K562 (cell line): ENCODE results near the gene BCAN. TPM values are rescaled to one million over a fixed set of nuclear protein-coding genes. Genes with fewer than 3 reads are reported as not detected.

ENCODE experiments used
- CBFA2T3 ChIP-seq: fragments of 450-650 bp; IDR thresholded peaks from 2 replicates; pipeline ENCODE4 v1.6.1; 2017
- CCAR2 ChIP-seq: fragments of 200-400 bp; formaldehyde crosslinking; IDR thresholded peaks from 2 replicates; pipeline ENCODE4 v1.6.1; 2017; ENCODE audit warnings: mild to moderate bottlenecking, low read depth, low read length
- E2F6 ChIP-seq, 2 experiments: IDR thresholded peaks; 2 replicates each; pipeline ENCODE4 v1.6.1; 2011; ENCODE audit warnings: borderline replicate concordance in 1 of 2, control low read depth in 1 of 2, low read depth in 1 of 2, low read length in 1 of 2, mild to moderate bottlenecking in 1 of 2, mixed read lengths in 1 of 2, moderate library complexity in 1 of 2; ENCODE audit not compliant: insufficient read depth in 1 of 2, insufficient read length in 1 of 2, poor library complexity in 1 of 2, severe bottlenecking in 1 of 2; ENCODE audit errors: extremely low read depth in 1 of 2
- ETV5 ChIP-seq: sonication (generic); formaldehyde crosslinking; IDR thresholded peaks from 2 replicates; pipeline ENCODE4 v1.4.0; 2020; ENCODE audit warnings: low read depth, mild to moderate bottlenecking, missing genetic modification reagents
- JUNB ChIP-seq: fragments of 450-650 bp; formaldehyde crosslinking; conservative IDR thresholded peaks from 2 replicates; pipeline ENCODE4 v1.4.0; 2020; ENCODE audit warnings: mild to moderate bottlenecking
- LEF1 ChIP-seq: fragments of 450-650 bp; IDR thresholded peaks from 2 replicates; pipeline ENCODE4 v1.6.1; 2016; ENCODE audit warnings: mild to moderate bottlenecking
- MTA3 ChIP-seq: fragments of 450-650 bp; formaldehyde crosslinking; IDR thresholded peaks from 2 replicates; pipeline ENCODE4 v1.6.1; 2017; ENCODE audit warnings: mild to moderate bottlenecking, borderline replicate concordance
- MYC ChIP-seq, 2 experiments: fragments of 250-450 bp in 1 of 2; sonication (Bioruptor Pico) in 1 of 2; IDR thresholded peaks; 2 replicates each; pipeline versions ENCODE4 v1.5.1 to v1.6.1; 2012 to 2021; ENCODE audit warnings: low read depth in 2 of 2, borderline replicate concordance in 1 of 2, improper control_type of control experiment in 1 of 2, low read length in 1 of 2, mild to moderate bottlenecking in 1 of 2, moderate library complexity in 1 of 2
- PHB2 ChIP-seq: fragments of 450-650 bp; IDR thresholded peaks from 2 replicates; pipeline ENCODE4 v1.6.1; 2017; ENCODE audit warnings: low read depth
- RNF219 ChIP-seq: fragments of 250-450 bp; sonication (Bioruptor Pico); IDR thresholded peaks from 2 replicates; pipeline ENCODE4 v1.5.0; 2022; ENCODE audit warnings: mild to moderate bottlenecking
- SMAD3 ChIP-seq: fragments of 450-650 bp; formaldehyde crosslinking; conservative IDR thresholded peaks from 2 replicates; pipeline ENCODE4 v1.4.0; 2020; ENCODE audit warnings: mild to moderate bottlenecking
- STAT5A ChIP-seq: IDR thresholded peaks from 2 replicates; pipeline ENCODE4 v1.6.1; 2012; ENCODE audit warnings: low read length, inconsistent platforms, borderline replicate concordance
- THRB ChIP-seq: fragments of 450-650 bp; formaldehyde crosslinking; conservative IDR thresholded peaks from 2 replicates; pipeline ENCODE4 v1.4.0; 2022; ENCODE audit warnings: mild to moderate bottlenecking, missing genetic modification characterization
- YBX1 ChIP-seq: fragments of 450-650 bp; IDR thresholded peaks from 2 replicates; pipeline ENCODE4 v1.7.1; 2016; ENCODE audit warnings: mild to moderate bottlenecking
- ZBTB2 ChIP-seq: fragments of 450-650 bp; IDR thresholded peaks from 2 replicates; pipeline ENCODE4 v1.6.1; 2016; ENCODE audit warnings: antibody characterized with exemption
- ZNF133 ChIP-seq: fragments of 250-450 bp; sonication (Bioruptor Pico); IDR thresholded peaks from 2 replicates; pipeline ENCODE4 v1.4.0; 2020; ENCODE audit warnings: mild to moderate bottlenecking
- ZNF143 ChIP-seq: sonication (generic); formaldehyde crosslinking; IDR thresholded peaks from 2 replicates; pipeline ENCODE4 v1.9.0; 2022; ENCODE audit warnings: mild to moderate bottlenecking, missing genetic modification reagents
- ZNF316 ChIP-seq: fragments of 450-650 bp; IDR thresholded peaks from 2 replicates; pipeline ENCODE4 v1.6.1; 2016
- ZNF561 ChIP-seq: fragments of 450-650 bp; formaldehyde crosslinking; conservative IDR thresholded peaks from 2 replicates; pipeline ENCODE4 v1.4.0; 2020; ENCODE audit warnings: mild to moderate bottlenecking, moderate library complexity
- polyA plus RNA-seq, 8 experiments: library from polyadenylated mRNA; depleted of rRNA in 4 of 8; stranded (reverse) in 5 of 8; unstranded in 3 of 8; fragments of >200 nt; fragmentation: Nextera tagmentation in 2 of 8; fragmentation: Illumina TruSeq in 1 of 8; extraction: Ambion mirVana in 2 of 8; extraction: Trizol in 1 of 8; gene quantifications; 2 replicates each; pipeline versions ENCODE4 v1.2.1 to v1.2.3, GENCODE V29; 2011 to 2014; ENCODE audit warnings: inconsistent platforms in 1 of 8, missing spikeins in 1 of 8
- total RNA-seq, 7 experiments: library from RNA; depleted of rRNA in 6 of 7; stranded (reverse); fragments of >200 nt in 6 of 7; fragmentation: Illumina TruSeq in 2 of 7; extraction: Trizol in 2 of 7; gene quantifications; 2 replicates each; pipeline versions ENCODE4 v1.2.1 to v1.2.3, GENCODE V29; 2011 to 2021; ENCODE audit warnings: low replicate concordance in 1 of 7
- TF ChIP-seq, protein P1 (sequence below): fragments of 200-800 bp; sonication (Bioruptor generic); IDR thresholded peaks from 2 replicates; pipeline ENCODE4 v1.6.1; 2017; ENCODE audit warnings: missing genetic modification characterization, missing compliant biosample characterization

The BCAN gene
- total and polyA plus RNA-seq, 9 of the 15 experiments (the other 6 are each of a cell fraction or from before 2014, with no cell fraction given): 0.04 to 0.33 (median 0.14) TPM; not detected in 5

GRCh38 chr1:156689035-156689952 lies 47.4 kb downstream of the BCAN start (continued):
- TF ChIP-seq YBX1 (no peak), ZNF133 (no peak), SMAD3 (CRISPR knock-in tag) (no peak), ZNF316 (no peak), STAT5A (no peak), LEF1 (no peak), PHB2 (no peak; the same call in 1 of the 2 replicates), ETV5 (CRISPR knock-in tag) (no peak), CCAR2 (no peak), MTA3 (peak; percentile 84; the same call in 1 of the 2 replicates), ZNF143 (CRISPR knock-in tag) (no peak), E2F6 (IDR thresholded peaks at IDR 0.05; ENCODE audit: borderline replicate concordance in 1 of 2, extremely low read depth in 1 of 2, insufficient read depth in 1 of 2, insufficient read length in 1 of 2, low read depth in 1 of 2, low read length in 1 of 2, poor library complexity in 1 of 2, severe bottlenecking in 1 of 2) (no peak), CBFA2T3 (no peak), MYC (IDR thresholded peaks at IDR 0.05; ENCODE audit: low read depth, low read length) (peak; percentile 27; the same call in 1 of the 2 replicates), MYC (CRISPR knock-in tag; IDR thresholded peaks at IDR 0.05; ENCODE audit: borderline replicate concordance, low read depth) (no peak), ZNF561 (CRISPR knock-in tag) (no peak), RNF219 (CRISPR knock-in tag) (no peak), THRB (CRISPR knock-in tag) (no peak), ZBTB2 (0 out of 2 replicates have a peak, but pooled peaks have one; percentile 27), JUNB (CRISPR knock-in tag) (no peak)
- TF ChIP-seq, protein P1, sequence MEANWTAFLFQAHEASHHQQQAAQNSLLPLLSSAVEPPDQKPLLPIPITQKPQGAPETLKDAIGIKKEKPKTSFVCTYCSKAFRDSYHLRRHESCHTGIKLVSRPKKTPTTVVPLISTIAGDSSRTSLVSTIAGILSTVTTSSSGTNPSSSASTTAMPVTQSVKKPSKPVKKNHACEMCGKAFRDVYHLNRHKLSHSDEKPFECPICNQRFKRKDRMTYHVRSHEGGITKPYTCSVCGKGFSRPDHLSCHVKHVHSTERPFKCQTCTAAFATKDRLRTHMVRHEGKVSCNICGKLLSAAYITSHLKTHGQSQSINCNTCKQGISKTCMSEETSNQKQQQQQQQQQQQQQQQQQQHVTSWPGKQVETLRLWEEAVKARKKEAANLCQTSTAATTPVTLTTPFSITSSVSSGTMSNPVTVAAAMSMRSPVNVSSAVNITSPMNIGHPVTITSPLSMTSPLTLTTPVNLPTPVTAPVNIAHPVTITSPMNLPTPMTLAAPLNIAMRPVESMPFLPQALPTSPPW (CRISPR knock-in tag): peak; percentile 61
